ENCODE data around the gene LTBP1.

LTBP1 gene

DNA sequence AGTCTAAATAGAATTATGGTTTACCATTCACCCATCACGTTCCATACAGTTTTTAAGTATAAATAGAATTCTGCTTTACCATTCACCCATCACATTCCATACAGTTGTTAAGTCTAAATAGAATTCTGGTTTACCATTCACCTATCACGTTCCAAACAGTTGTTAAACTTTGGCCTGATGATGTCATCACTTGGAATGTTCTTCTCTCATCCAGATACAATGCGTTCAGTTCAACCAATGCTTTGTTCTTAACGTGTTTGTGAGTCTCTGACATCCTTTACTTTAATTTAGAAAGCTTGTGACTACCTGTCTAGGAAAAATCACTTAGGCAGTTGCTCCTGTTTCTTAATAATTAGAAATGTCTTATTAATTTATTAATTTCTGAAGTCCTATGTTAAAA, 293.4 kb downstream of the LTBP1 start:
- Histone ChIP-seq H3K27me3 (ENCODE audit: control insufficient read depth, insufficient read depth, low read length) (no peaks in the 10 kb centered on the region), H3K27ac (ENCODE audit: low read depth, low read length) (no peak overlapping the region), H3K4me3 (ENCODE audit: low read depth, low read length) (no peak overlapping the region), H3K36me3 (ENCODE audit: control insufficient read depth, insufficient read depth, low read length) (no peaks in the 10 kb centered on the region), H3K9ac (ENCODE audit: low read depth, low read length) (no peak overlapping the region), H3K9me3 (ENCODE audit: control insufficient read depth, insufficient read depth, low read length) (no peaks in the 10 kb centered on the region), H3K4me1 (ENCODE audit: control insufficient read depth, insufficient read depth, low read length) (no peaks in the 10 kb centered on the region)

DNA sequence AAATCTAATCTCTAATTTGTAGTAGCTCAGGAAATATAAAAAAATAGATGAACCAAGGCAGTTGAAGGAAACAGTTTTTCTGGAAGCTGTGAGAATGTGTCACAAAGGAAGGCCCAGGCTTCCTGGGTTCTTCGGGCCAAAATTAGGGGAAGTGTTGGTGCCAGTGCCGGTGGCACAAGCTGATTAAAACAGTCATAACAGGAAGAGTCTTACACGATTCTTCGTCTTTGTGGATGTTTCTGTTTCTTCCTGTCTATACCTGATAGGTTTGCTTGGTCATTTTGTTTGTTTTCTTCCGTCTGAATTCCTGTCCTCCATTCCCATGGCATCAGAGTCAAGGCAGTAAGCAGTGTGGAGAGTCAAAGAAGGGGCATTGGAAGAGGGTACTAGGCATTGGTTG, 294.3 kb downstream of the LTBP1 start:
- no peaks in the 10 kb centered on the region for H3K27me3 ChIP-seq (ENCODE audit: control insufficient read depth, insufficient read depth, low read length)
- H3K36me3 ChIP-seq (ENCODE audit: control insufficient read depth, insufficient read depth, low read length), result no peaks in the 10 kb centered on the region
- no peak overlapping the region for H3K27ac ChIP-seq (ENCODE audit: low read depth, low read length)
- H3K4me3 ChIP-seq (ENCODE audit: low read depth, low read length), result no peak overlapping the region
- no peaks in the 10 kb centered on the region for H3K4me1 ChIP-seq (ENCODE audit: control insufficient read depth, insufficient read depth, low read length)
- H3K9ac ChIP-seq (ENCODE audit: low read depth, low read length), result no peak overlapping the region
- no peaks in the 10 kb centered on the region for H3K9me3 ChIP-seq (ENCODE audit: control insufficient read depth, insufficient read depth, low read length)

DNA sequence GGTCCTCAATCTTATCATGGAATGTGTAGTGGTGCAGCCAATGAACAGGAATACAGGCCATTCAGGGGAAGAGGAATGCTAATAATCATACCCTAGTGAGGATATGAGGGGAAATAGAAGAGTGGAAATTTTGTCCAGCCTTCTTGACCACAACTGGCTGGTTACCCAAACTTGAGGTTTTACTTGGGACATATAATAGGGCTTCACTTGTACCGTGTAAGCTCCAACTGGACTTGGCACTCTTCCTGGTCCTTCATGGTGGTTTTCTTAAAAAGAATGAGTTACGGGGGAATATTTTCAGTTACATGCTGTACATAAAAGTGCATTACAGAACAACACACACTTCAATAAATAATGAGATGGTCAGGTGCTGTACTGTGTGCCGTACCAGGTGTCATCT, 294.8 kb downstream of the LTBP1 start:
- Histone ChIP-seq H3K4me1 (ENCODE audit: control insufficient read depth, insufficient read depth, low read length) (no peaks in the 10 kb centered on the region), H3K36me3 (ENCODE audit: control insufficient read depth, insufficient read depth, low read length) (no peaks in the 10 kb centered on the region), H3K4me3 (ENCODE audit: low read depth, low read length) (no peak overlapping the region), H3K9ac (ENCODE audit: low read depth, low read length) (no peak overlapping the region), H3K9me3 (ENCODE audit: control insufficient read depth, insufficient read depth, low read length) (no peaks in the 10 kb centered on the region), H3K27ac (ENCODE audit: low read depth, low read length) (no peak overlapping the region), H3K27me3 (ENCODE audit: control insufficient read depth, insufficient read depth, low read length) (no peaks in the 10 kb centered on the region)

DNA sequence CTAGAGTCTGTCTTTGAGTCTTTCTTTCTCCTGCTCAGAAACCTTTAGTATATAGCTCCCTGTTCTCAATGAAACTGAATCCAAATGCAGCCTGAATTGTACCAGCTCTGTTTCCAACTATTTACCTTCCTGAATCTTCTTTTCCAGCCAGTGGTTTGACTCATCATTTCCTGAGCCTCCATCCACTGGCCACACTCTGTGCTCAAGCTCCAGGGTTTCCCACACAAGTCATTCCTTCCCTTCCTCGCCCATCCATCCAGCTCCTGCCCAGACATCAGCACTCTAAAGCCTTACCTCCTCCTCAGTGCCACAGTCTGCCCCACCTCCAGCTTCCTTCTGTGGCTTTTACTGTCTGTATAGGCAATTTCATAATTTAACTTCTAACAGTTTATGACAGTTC, 296.1 kb downstream of the LTBP1 start:
- Histone ChIP-seq H3K9me3 (ENCODE audit: control insufficient read depth, insufficient read depth, low read length) (no peaks in the 10 kb centered on the region), H3K27ac (ENCODE audit: low read depth, low read length) (no peak overlapping the region), H3K9ac (ENCODE audit: low read depth, low read length) (no peak overlapping the region), H3K27me3 (ENCODE audit: control insufficient read depth, insufficient read depth, low read length) (no peaks in the 10 kb centered on the region), H3K4me3 (ENCODE audit: low read depth, low read length) (no peak overlapping the region), H3K4me1 (ENCODE audit: control insufficient read depth, insufficient read depth, low read length) (no peaks in the 10 kb centered on the region), H3K36me3 (ENCODE audit: control insufficient read depth, insufficient read depth, low read length) (no peaks in the 10 kb centered on the region)

DNA sequence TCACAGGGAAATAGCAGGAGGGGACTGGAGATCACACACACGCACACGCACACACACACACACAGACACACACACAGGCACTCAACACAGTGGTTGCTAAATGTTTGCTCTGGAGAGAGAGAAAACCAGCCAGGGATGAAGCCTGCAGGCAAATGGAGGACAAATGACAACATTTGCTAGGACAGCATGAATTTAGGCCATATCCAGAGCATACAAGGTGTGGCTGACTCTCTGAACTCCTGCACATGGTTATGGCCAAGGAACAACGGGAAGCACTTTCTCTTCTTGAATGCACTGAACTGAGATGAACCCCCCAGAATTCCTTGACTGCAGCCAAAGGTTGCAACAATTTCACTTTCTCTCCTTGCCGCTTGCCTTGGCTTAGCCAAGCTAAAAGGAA, 299.7 kb downstream of the LTBP1 start:
- Histone ChIP-seq H3K9me3 (ENCODE audit: control insufficient read depth, insufficient read depth, low read length) (no peaks in the 10 kb centered on the region), H3K4me1 (ENCODE audit: control insufficient read depth, insufficient read depth, low read length) (no peaks in the 10 kb centered on the region), H3K4me3 (ENCODE audit: low read depth, low read length) (no peak overlapping the region), H3K36me3 (ENCODE audit: control insufficient read depth, insufficient read depth, low read length) (no peaks in the 10 kb centered on the region), H3K27ac (ENCODE audit: low read depth, low read length) (no peak overlapping the region), H3K27me3 (ENCODE audit: control insufficient read depth, insufficient read depth, low read length) (peaks cover 5% of the 10 kb centered on the region; the same call in 1 of the 2 replicates), H3K9ac (ENCODE audit: low read depth, low read length) (no peak overlapping the region)

DNA sequence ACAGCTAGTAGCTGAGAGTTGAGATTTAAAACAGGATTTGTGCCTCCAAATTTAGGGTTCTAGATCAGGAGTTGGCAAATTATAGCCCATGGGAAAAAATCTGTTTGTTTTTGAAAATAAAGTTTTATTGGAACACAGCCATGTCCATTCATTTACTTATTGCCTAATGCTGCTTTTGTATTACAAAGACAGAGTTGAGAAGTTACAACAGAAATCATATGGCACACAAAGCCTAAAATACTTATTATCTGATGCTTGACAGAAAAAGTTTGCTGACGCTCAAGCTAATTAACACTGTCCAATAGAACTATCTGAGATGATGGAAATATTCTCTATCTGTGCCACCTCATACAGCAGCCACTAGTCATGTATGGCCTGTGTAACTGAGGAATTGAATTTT, 300.6 kb downstream of the LTBP1 start:
- Histone ChIP-seq H3K9me3 (ENCODE audit: control insufficient read depth, insufficient read depth, low read length) (no peaks in the 10 kb centered on the region), H3K36me3 (ENCODE audit: control insufficient read depth, insufficient read depth, low read length) (no peaks in the 10 kb centered on the region), H3K27ac (ENCODE audit: low read depth, low read length) (no peak overlapping the region), H3K9ac (ENCODE audit: low read depth, low read length) (no peak overlapping the region), H3K4me1 (ENCODE audit: control insufficient read depth, insufficient read depth, low read length) (no peaks in the 10 kb centered on the region), H3K27me3 (ENCODE audit: control insufficient read depth, insufficient read depth, low read length) (peaks cover 5% of the 10 kb centered on the region; the same call in 1 of the 2 replicates), H3K4me3 (ENCODE audit: low read depth, low read length) (no peak overlapping the region)

DNA sequence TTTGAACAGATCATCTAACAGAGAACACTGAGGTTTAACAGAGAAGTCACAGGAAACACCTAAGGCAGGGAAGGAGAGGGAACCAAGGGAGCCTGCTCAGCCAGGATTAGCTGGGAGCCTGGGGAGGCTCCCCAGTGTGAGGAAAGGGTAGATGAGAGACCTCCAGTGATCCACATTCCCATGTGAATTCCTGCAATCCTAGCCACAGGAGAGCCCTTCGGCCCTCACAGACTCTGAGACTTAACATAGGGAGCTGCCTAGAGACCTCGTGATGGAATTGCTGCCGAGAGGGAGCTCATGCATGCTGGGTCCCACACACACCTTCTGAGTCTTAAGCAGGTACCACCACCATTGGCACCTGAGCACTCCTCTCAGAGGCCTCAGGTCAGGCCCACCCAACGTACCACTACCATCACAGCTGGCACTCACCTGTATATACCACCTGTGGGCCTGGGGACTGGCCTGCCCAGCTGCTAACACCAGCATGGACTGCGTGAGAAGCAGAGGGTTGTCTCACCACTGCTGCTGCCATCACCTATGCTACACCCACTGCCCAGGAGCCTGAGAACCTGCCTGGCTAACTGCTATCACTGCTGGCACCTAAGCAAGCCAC, 303.8 kb downstream of the LTBP1 start:
- Histone ChIP-seq H3K4me3 (ENCODE audit: low read depth, low read length) (no peak overlapping the region), H3K27me3 (ENCODE audit: control insufficient read depth, insufficient read depth, low read length) (peaks cover 5% of the 10 kb centered on the region; the same call in 1 of the 2 replicates), H3K27ac (ENCODE audit: low read depth, low read length) (no peak overlapping the region), H3K4me1 (ENCODE audit: control insufficient read depth, insufficient read depth, low read length) (no peaks in the 10 kb centered on the region), H3K9ac (ENCODE audit: low read depth, low read length) (no peak overlapping the region), H3K36me3 (ENCODE audit: control insufficient read depth, insufficient read depth, low read length) (no peaks in the 10 kb centered on the region), H3K9me3 (ENCODE audit: control insufficient read depth, insufficient read depth, low read length) (no peaks in the 10 kb centered on the region)

DNA sequence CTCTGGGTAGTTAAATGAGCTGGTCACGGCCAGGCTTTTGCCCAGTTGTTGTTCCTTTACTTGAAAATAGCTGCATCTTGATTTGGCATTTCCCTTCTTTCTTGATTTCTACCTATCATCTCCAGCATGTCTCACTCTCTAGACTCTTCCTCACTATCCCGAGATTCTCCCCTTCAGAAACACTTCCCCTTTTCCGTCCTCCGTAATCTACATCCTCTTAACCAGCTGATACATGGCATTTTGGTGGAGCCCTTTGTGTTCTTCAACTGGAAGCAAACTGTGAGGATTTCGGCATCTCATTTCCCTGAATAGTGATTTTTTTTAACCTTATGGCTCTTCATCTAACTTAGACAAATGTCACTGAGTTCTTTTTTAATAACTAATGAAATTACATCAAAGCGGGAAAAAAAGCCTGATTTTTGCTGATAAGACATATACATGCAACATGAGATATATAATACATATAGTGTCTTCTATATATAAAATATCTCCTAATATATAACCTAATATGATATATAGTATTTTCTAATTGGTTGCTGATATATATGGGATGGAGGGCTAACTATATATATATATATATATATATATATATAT, 309.5 kb downstream of the LTBP1 start:
- Histone ChIP-seq H3K4me1 (ENCODE audit: control insufficient read depth, insufficient read depth, low read length) (no peaks in the 10 kb centered on the region), H3K27me3 (ENCODE audit: control insufficient read depth, insufficient read depth, low read length) (no peaks in the 10 kb centered on the region), H3K4me3 (ENCODE audit: low read depth, low read length) (no peak overlapping the region), H3K27ac (ENCODE audit: low read depth, low read length) (no peak overlapping the region), H3K9me3 (ENCODE audit: control insufficient read depth, insufficient read depth, low read length) (no peaks in the 10 kb centered on the region), H3K36me3 (ENCODE audit: control insufficient read depth, insufficient read depth, low read length) (no peaks in the 10 kb centered on the region), H3K9ac (ENCODE audit: low read depth, low read length) (no peak overlapping the region)

DNA sequence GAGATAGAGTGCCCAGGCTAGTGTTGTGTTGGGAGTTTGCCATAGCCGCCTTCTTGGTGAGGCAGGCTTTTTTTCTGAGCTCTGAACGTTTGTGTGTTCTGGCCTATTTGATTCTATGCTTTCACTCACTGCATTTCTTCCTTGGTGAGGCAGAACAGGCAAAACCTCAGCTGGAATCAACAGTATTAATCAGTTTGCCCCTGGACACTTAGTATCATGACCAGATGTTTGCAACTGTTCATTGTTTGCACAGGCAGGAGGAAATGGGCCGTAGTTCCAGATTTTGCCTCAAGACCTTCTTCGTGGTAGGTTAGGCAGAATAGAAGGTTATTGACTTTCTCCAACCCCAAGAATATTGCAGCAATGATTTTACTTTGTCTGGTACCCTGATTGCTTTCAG, 311.6 kb downstream of the LTBP1 start:
- Histone ChIP-seq H3K36me3 (ENCODE audit: control insufficient read depth, insufficient read depth, low read length) (0 out of 2 replicates have a peak, but pooled peaks cover 2% of the 10 kb centered on the region), H3K9me3 (ENCODE audit: control insufficient read depth, insufficient read depth, low read length) (no peaks in the 10 kb centered on the region), H3K9ac (ENCODE audit: low read depth, low read length) (no peak overlapping the region), H3K27ac (ENCODE audit: low read depth, low read length) (no peak overlapping the region), H3K4me1 (ENCODE audit: control insufficient read depth, insufficient read depth, low read length) (no peaks in the 10 kb centered on the region), H3K27me3 (ENCODE audit: control insufficient read depth, insufficient read depth, low read length) (no peaks in the 10 kb centered on the region), H3K4me3 (ENCODE audit: low read depth, low read length) (no peak overlapping the region)

DNA sequence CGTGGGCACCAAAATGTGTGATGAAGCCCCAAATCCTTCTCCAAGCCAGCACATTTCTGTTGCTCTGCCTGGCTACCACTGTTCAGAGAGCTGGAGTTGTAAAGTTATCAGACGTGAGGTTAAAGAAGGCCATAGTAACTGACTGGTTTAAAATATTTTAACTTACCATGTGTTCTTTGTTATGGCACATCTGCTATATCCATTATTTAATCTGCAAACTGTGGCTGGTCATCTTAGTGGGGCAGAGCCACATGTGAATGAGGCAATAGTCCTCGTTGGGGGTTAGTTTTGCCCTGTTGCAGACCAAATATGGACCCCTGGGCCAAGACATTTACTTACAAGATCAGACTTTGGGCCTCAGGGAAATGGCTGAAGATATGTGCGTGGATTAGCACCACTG, 315.3 kb downstream of the LTBP1 start:
- Histone ChIP-seq H3K9ac (ENCODE audit: low read depth, low read length) (no peak overlapping the region), H3K36me3 (ENCODE audit: control insufficient read depth, insufficient read depth, low read length) (0 out of 2 replicates have a peak, but pooled peaks cover 2% of the 10 kb centered on the region)

DNA sequence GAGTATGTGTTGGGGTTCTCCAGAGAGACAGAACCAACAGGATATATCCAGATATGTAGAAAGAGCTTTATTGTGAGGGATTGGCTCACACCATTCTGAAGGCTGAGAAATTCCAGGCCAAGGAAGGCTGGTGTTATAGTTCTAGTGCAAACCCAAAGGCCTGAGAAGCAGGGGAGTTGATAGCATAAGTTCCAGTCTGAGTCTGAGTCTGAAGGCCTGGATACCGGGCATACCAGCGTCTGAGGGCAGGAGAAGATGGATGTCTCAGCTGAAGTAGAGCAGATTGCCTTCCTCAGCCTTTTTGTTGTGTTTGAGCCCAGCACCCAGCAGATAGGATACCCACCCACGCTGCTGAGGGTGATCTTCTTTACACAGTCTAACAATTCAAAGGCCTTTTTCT, 318.0 kb downstream of the LTBP1 start:
- Histone ChIP-seq H3K27ac (ENCODE audit: low read depth, low read length) (no peak overlapping the region), H3K9me3 (ENCODE audit: control insufficient read depth, insufficient read depth, low read length) (no peaks in the 10 kb centered on the region), H3K4me3 (ENCODE audit: low read depth, low read length) (no peak overlapping the region), H3K9ac (ENCODE audit: low read depth, low read length) (no peak overlapping the region), H3K27me3 (ENCODE audit: control insufficient read depth, insufficient read depth, low read length) (no peaks in the 10 kb centered on the region), H3K4me1 (ENCODE audit: control insufficient read depth, insufficient read depth, low read length) (no peaks in the 10 kb centered on the region), H3K36me3 (ENCODE audit: control insufficient read depth, insufficient read depth, low read length) (0 out of 2 replicates have a peak, but pooled peaks cover 2% of the 10 kb centered on the region)

More for the DNA sequence above, 315.3 kb downstream of the LTBP1 start:
- Histone ChIP-seq H3K27ac (ENCODE audit: low read depth, low read length) (no peak overlapping the region), H3K9me3 (ENCODE audit: control insufficient read depth, insufficient read depth, low read length) (no peaks in the 10 kb centered on the region), H3K27me3 (ENCODE audit: control insufficient read depth, insufficient read depth, low read length) (no peaks in the 10 kb centered on the region), H3K4me1 (ENCODE audit: control insufficient read depth, insufficient read depth, low read length) (no peaks in the 10 kb centered on the region), H3K4me3 (ENCODE audit: low read depth, low read length) (no peak overlapping the region)

Data from HUES48 (cell line).